SK-N-MC (cell line): ENCODE data around the gene YKT6.

ENCODE experiments used
- EZH2 ChIP-seq: fragments of 200-600 bp; sonication (generic); IDR thresholded peaks from one replicate; pipeline ENCODE4 v1.6.1; 2017; ENCODE audit warnings: antibody characterized with exemption
- FOXP2 ChIP-seq: optimal IDR thresholded peaks from 2 replicates; pipeline ENCODE3; 2011; ENCODE audit warnings: mild to moderate bottlenecking, moderate library complexity; ENCODE audit not compliant: insufficient read depth; ENCODE audit errors: extremely low read length, control extremely low read depth
- POLR2AphosphoS5 ChIP-seq: IDR thresholded peaks from 2 replicates; pipeline ENCODE4 v1.6.1; 2012; ENCODE audit warnings: mild to moderate bottlenecking, low read depth, low read length, borderline replicate concordance

DNA sequence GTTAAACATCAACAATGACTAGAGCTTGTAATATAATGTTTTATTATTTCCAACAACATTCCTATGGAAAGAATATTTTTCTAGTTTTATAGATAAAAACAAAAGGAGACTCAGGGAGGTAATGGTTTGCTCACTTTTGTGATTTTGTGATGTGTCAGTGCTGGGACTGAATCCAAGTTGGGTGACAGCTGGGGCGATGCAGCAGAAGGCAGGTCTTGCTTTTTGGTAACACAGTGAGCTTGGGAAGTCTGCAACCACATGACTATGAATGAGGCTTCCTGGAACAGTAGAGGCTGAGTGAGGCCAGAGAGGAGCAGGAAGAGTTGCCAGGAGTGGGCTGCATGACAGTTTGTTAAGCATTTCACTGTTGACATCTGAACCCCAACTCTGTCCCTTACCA lies 4.9 kb upstream of the YKT6 start:
- no peak for TF ChIP-seq EZH2
- TF ChIP-seq POLR2AphosphoS5 = no peak
- TF ChIP-seq FOXP2 = no peak
